Caco-2 (cell line): ENCODE measurements around the gene GSK3A. TPM values are rescaled to one million over a fixed set of nuclear protein-coding genes. Genes with fewer than 3 reads are reported as not detected.

ENCODE experiments used
- BruUV-seq: library from RNA; stranded (reverse); fragments of 400-500 nt; replicated peaks from 2 replicates; lab custom pipeline; 2021; lab: Mats Ljungman, UMichigan
- CTCF ChIA-PET: fragments of 300-600 bp; sonication (Branson Sonifier 250); formaldehyde crosslinking; loops from one replicate; lab custom pipeline; 2022; ENCODE audit warnings: antibody characterized with exemption; lab: Charles Lee
- POLR2A ChIA-PET: fragments of 300-600 bp; sonication (Branson Sonifier 250); formaldehyde crosslinking; loops from one replicate; lab custom pipeline; 2022; ENCODE audit warnings: antibody characterized with exemption; lab: Charles Lee
- DNase-seq, 2 experiments: peaks; one replicate each; pipeline versions ENCODE4 v3.0.0 to v3.0.0-alpha.2; 2020 to 2022
- H3K27me3 ChIP-seq: replicated peaks from 2 replicates; pipeline ENCODE4 v1.6.0; 2011; ENCODE audit warnings: low read length; ENCODE audit not compliant: control insufficient read depth, insufficient read depth
- H3K36me3 ChIP-seq: 2 replicates; pipeline ENCODE4 v1.5.1; 2011; ENCODE audit warnings: low read length; ENCODE audit not compliant: control insufficient read depth, insufficient read depth
- H3K4me1 ChIP-seq: fragments of 250-450 bp; sonication (Bioruptor Pico); 2 replicates; pipeline ENCODE4 v1.5.1; 2020; ENCODE audit warnings: mild to moderate bottlenecking
- H3K4me3 ChIP-seq: 2 replicates; pipeline ENCODE4 v1.5.1; 2011; ENCODE audit warnings: low read depth, mild to moderate bottlenecking, control low read depth, low read length
- H3K9me3 ChIP-seq: fragments of 250-450 bp; sonication (Bioruptor Pico); 2 replicates; pipeline ENCODE4 v1.5.1; 2020; ENCODE audit warnings: mild to moderate bottlenecking, moderate library complexity
- H3K27ac Mint-ChIP-seq: one replicate; pipeline ENCODE4 v1.8.0; 2022; ENCODE audit warnings: mixed read lengths; ENCODE audit not compliant: unreplicated experiment
- H3K27me3 Mint-ChIP-seq: one replicate; pipeline ENCODE4 v1.8.0; 2022; ENCODE audit warnings: mixed read lengths; ENCODE audit not compliant: insufficient read depth, unreplicated experiment
- H3K36me3 Mint-ChIP-seq: one replicate; pipeline ENCODE4 v1.8.0; 2022; ENCODE audit warnings: mild to moderate bottlenecking, mixed read lengths; ENCODE audit not compliant: insufficient read depth, unreplicated experiment
- H3K4me1 Mint-ChIP-seq: one replicate; pipeline ENCODE4 v1.8.0; 2022; ENCODE audit warnings: low read depth, mixed read lengths; ENCODE audit not compliant: unreplicated experiment
- H3K4me3 Mint-ChIP-seq: one replicate; pipeline ENCODE4 v1.8.0; 2022; ENCODE audit warnings: mild to moderate bottlenecking, moderate library complexity, mixed read lengths; ENCODE audit not compliant: unreplicated experiment
- H3K9me3 Mint-ChIP-seq: one replicate; pipeline ENCODE4 v1.8.0; 2022; ENCODE audit warnings: mixed read lengths; ENCODE audit not compliant: unreplicated experiment
- CTCF ChIP-seq, 2 experiments: fragments of 200-600 bp in 1 of 2; IDR thresholded peaks; 1 replicate in 1 of 2; 2 replicates in 1 of 2; pipeline versions ENCODE4 v1.5.1 to v1.8.0; 2011 to 2022; ENCODE audit warnings: antibody characterized with exemption in 1 of 2, control low read depth in 1 of 2, inconsistent platforms in 1 of 2, low read depth in 1 of 2, low read length in 1 of 2, mild to moderate bottlenecking in 1 of 2, moderate library complexity in 1 of 2; ENCODE audit not compliant: insufficient read depth in 1 of 2, severe bottlenecking in 1 of 2, unreplicated experiment in 1 of 2
- intact Hi-C: fragments of 100-400 bp; cut with micrococcal nuclease; formaldehyde crosslinking; loops from one replicate; pipeline ENCODE4 v1.10.0; 2022; ENCODE audit not compliant: unreplicated experiment
- total RNA-seq: library from RNA; stranded (reverse); gene quantifications from 2 replicates; pipeline ENCODE4 v1.2.3, GENCODE V29; 2022

Gene GSK3A
- total RNA-seq, 1 experiment from 2014 or later, result 59.6 TPM

- Histone ChIP-seq H3K4me3 (no peak overlapping the region), H3K4me1 (peaks cover 23% of the 10 kb centered on the region), H3K9me3 (no peaks in the 10 kb centered on the region), H3K36me3 (peaks cover 5% of the 10 kb centered on the region), H3K27me3 (no peaks in the 10 kb centered on the region)
- POLR2A ChIA-PET, result no interaction called here
- intact Hi-C loops, result no loop called here
- peaks cover 32% of the 10 kb centered on the region for H3K4me1 Mint-ChIP-seq
- no peak for TF ChIP-seq CTCF (IDR thresholded peaks at IDR 0.05; ENCODE audit: insufficient read depth in 1 of 2, low read depth in 1 of 2, low read length in 1 of 2, severe bottlenecking in 1 of 2, unreplicated experiment in 1 of 2)
- no peaks in the 10 kb centered on the region for H3K9me3 Mint-ChIP-seq
- H3K4me3 Mint-ChIP-seq, result no peak overlapping the region
- no peaks in the 10 kb centered on the region for H3K27me3 Mint-ChIP-seq
- H3K27ac Mint-ChIP-seq, result no peak overlapping the region
- DNase-seq, result no peak
- peaks cover 75% of the 10 kb centered on the region for H3K36me3 Mint-ChIP-seq
- CTCF ChIA-PET, result interaction anchor here (2.1 kb wide), 1 partner anchor 32 kb away, joined by 25 read pairs; no protein-coding TSS in a partner anchor
- no TSS peak for BruUV-seq
These were observed 5.3 kb upstream of the GSK3A start for GRCh38 chr19:42247640-42248199.

- POLR2A ChIA-PET, result no interaction called here
These were observed 4.7 kb upstream of the GSK3A start for GRCh38 chr19:42246922-42247639.

More at GRCh38 chr19:42246922-42247639, 4.7 kb upstream of the GSK3A start:
- H3K27me3 ChIP-seq, result no peaks in the 10 kb centered on the region
- CTCF ChIA-PET, result interaction anchor here (2.1 kb wide), 1 partner anchor 33 kb away, joined by 25 read pairs; no protein-coding TSS in a partner anchor
- H3K27me3 Mint-ChIP-seq, result no peaks in the 10 kb centered on the region
- no peaks in the 10 kb centered on the region for H3K9me3 ChIP-seq
- H3K9me3 Mint-ChIP-seq, result no peaks in the 10 kb centered on the region
- H3K36me3 Mint-ChIP-seq, result peaks cover 77% of the 10 kb centered on the region
- peaks cover 18% of the 10 kb centered on the region for H3K4me1 ChIP-seq
- TF ChIP-seq CTCF (IDR thresholded peaks at IDR 0.05; ENCODE audit: insufficient read depth in 1 of 2, low read depth in 1 of 2, low read length in 1 of 2, severe bottlenecking in 1 of 2, unreplicated experiment in 1 of 2), result no peak
- H3K4me1 Mint-ChIP-seq, result peaks cover 26% of the 10 kb centered on the region
- intact Hi-C loops, result no loop called here
- no peak overlapping the region for H3K4me3 Mint-ChIP-seq
- peak overlapping the region; percentile 47 for H3K27ac Mint-ChIP-seq
- DNase-seq, result no peak
- BruUV-seq, result no TSS peak
- H3K36me3 ChIP-seq, result peaks cover 5% of the 10 kb centered on the region
- no peak overlapping the region for H3K4me3 ChIP-seq
